Measurements from ENCODE around the gene POC5. TPM values are rescaled to one million over a fixed set of nuclear protein-coding genes. Genes with fewer than 3 reads are reported as not detected.

POC5 gene
- total and polyA plus RNA-seq, 2 of the 13 experiments (the other 11 are each of a cell fraction or from before 2014, with no cell fraction given) = 6.9 to 9.3 TPM

GRCh38 chr5:75720882-75721281 lies 3.6 kb upstream of the POC5 start (continued):
- no peak for TF ChIP-seq ZC3H4 (CRISPR knock-in tag; IDR thresholded peaks at IDR 0.05; ENCODE audit: borderline replicate concordance)
- TF ChIP-seq ISL2 (CRISPR knock-in tag; IDR thresholded peaks at IDR 0.05) = no peak
- TF ChIP-seq SNAPC4 (CRISPR knock-in tag; IDR thresholded peaks at IDR 0.05) = no peak
- no peak for TF ChIP-seq SIX1 (CRISPR knock-in tag; IDR thresholded peaks at IDR 0.05; ENCODE audit: borderline replicate concordance)
- no peak for TF ChIP-seq PAF1 (CRISPR knock-in tag; IDR thresholded peaks at IDR 0.05)
- peak; percentile 38; the same call in 1 of the 2 replicates for TF ChIP-seq FOXJ3 (CRISPR knock-in tag; IDR thresholded peaks at IDR 0.05; ENCODE audit: borderline replicate concordance)

GRCh38 chr5:75716715-75717081 lies 539 bp downstream of the POC5 start:
- peaks cover 38% of the 10 kb centered on the region for H3K4me1 ChIP-seq (ENCODE audit: insufficient read depth, low read length)
- POLR2A ChIA-PET = interaction anchor here (1.1 to 1.5 kb wide), 6 partner anchors 10 to 497 kb away, joined by 3 to 5 read pairs (median 4); partner anchors contain the start of gene HMGCR
- H3K27ac ChIP-seq (ENCODE audit: extremely low read length, insufficient read depth, low read length) = peak overlapping the region; percentile 83
- intact Hi-C loops (cut with micrococcal nuclease; ENCODE audit: unreplicated experiment) (no loop called here), in situ Hi-C loops (cut with HindIII; ENCODE audit: extremely low pct_ligation_motif_present, low pct_unique_long_range_greater_than_20kb) (no loop called here)
- peak overlapping the region; percentile 75 for H3K9ac ChIP-seq (ENCODE audit: insufficient read depth, low read depth, low read length)
- WGBS (ENCODE audit: low lambda C conversion rate) = 0% methylated on average over 7 of the region's 7 CpGs
- H3K4me2 ChIP-seq (ENCODE audit: low read depth, low read length) = peak overlapping the region; percentile 77
- TF ChIP-seq ZFX (CRISPR knock-in tag; IDR thresholded peaks at IDR 0.05; ENCODE audit: low read depth) (peak; percentile 20; the same call in 1 of the 2 replicates), KLF16 (CRISPR knock-in tag; IDR thresholded peaks at IDR 0.05) (0 out of 4 replicates have a peak, but pooled peaks of 1 of the 2 experiments have one; percentile 4), ZNF703 (CRISPR knock-in tag; IDR thresholded peaks at IDR 0.05; ENCODE audit: borderline replicate concordance) (no peak), ZBTB4 (CRISPR knock-in tag; IDR thresholded peaks at IDR 0.05; ENCODE audit: borderline replicate concordance) (0 out of 2 replicates have a peak, but pooled peaks have one; percentile 55), SNAPC2 (CRISPR knock-in tag; IDR thresholded peaks at IDR 0.05) (0 out of 2 replicates have a peak, but pooled peaks have one; percentile 19), ZNF501 (CRISPR knock-in tag; IDR thresholded peaks at IDR 0.05) (no peak), TOPORS (CRISPR knock-in tag; IDR thresholded peaks at IDR 0.05) (0 out of 2 replicates have a peak, but pooled peaks have one; percentile 2), ZFY (CRISPR knock-in tag; IDR thresholded peaks at IDR 0.05) (peak; percentile 9; the same call in 1 of the 2 replicates)
- CTCF ChIA-PET (ENCODE audit: low intra/inter-chr PET ratio, low total read pairs) = no interaction called here
- DNase-seq (ENCODE audit: low spot score) (no peak), FAIRE-seq (no peak), ATAC-seq (peak; percentile 26)
- no peaks in the 10 kb centered on the region for H3K9me3 ChIP-seq (ENCODE audit: low read length)
- BruUV-seq (replicated peaks) = TSS peak; percentile 71
- H4K20me1 ChIP-seq (ENCODE audit: insufficient read depth, low read length) = no peaks in the 10 kb centered on the region
- peak overlapping the region; percentile 1 for H2AFZ ChIP-seq (ENCODE audit: low read length)
- peaks cover 0 to 6% of the 10 kb centered on the region in 2 experiments; a peak in 1 of 5 replicates for H3K36me3 ChIP-seq (replicated peaks in 1 of 2; ENCODE audit: control insufficient read depth in 1 of 2, insufficient read depth in 2 of 2, low read length in 2 of 2)
- no peaks in the 10 kb centered on the region for H3K27me3 ChIP-seq (ENCODE audit: control insufficient read depth in 1 of 2, insufficient read depth in 2 of 2, low read length in 2 of 2)
- H3K79me2 ChIP-seq (ENCODE audit: insufficient read depth, low read length) = peaks cover 14% of the 10 kb centered on the region
- H3K4me3 ChIP-seq (replicated peaks in 1 of 3; ENCODE audit: insufficient read depth in 1 of 3, low read depth in 2 of 3, low read length in 3 of 3) = peak overlapping the region; percentile 87 to 97 (median 97)
